Measurements from ENCODE around the gene TSEN2. TPM values are rescaled to one million over a fixed set of nuclear protein-coding genes. Genes with fewer than 3 reads are reported as not detected.

TSEN2 gene
- total RNA-seq: 10 to 100 TPM; 19.0 to 22.4 TPM

DNA sequence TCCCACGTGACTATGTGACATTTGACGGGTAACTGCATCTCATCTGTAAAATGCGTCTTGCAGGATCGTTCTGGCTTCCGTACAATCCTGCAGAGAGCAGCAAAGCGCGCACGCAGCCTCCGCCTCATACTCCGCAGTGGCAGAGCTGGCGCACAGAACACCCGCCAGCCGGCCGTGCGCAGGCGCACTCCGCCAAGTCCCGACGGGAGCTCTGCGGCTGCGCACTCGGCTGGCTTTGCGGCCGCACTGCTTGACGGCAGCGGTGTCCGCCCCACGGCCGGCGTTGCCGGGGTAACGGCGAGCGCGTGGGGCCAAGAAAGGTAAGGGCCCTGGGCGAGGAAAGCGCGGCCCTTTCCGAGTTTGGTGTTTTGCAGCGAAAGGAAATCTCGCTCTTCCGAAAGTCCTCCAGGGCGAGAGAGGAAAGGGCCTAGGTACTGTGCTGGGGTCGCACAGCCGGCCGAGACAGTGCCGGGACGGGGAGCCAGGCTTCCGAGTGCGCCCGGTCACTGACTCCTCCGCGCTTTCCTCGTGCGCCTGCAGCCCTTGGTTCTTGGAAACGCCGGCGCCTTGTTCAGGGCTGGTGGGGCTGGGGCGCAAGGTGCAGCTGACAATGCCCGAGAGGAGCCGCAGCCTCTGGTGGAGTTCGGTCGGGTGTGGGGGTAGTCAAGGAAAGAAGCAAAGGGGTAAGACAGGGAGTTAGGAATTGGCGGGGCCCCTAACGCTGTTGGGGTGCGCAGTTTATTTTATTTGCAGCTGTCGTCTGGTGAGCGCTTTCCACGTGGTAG lies at the start of gene TSEN2:
Gene TSEN2, plus strand, starts transcription at position 283 of the 785 bp plus-strand sequence. CDS start 5,321 bp downstream, outside the sequence.

GRCh38 chr3:12545473-12545791 lies 61.2 kb downstream of the TSEN2 start, which contains the start of gene MKRN2OS:
Gene MKRN2OS, minus strand, starts transcription at chr3:12545499. Its CDS starts 35 bp downstream, at chr3:12545464.

DNA sequence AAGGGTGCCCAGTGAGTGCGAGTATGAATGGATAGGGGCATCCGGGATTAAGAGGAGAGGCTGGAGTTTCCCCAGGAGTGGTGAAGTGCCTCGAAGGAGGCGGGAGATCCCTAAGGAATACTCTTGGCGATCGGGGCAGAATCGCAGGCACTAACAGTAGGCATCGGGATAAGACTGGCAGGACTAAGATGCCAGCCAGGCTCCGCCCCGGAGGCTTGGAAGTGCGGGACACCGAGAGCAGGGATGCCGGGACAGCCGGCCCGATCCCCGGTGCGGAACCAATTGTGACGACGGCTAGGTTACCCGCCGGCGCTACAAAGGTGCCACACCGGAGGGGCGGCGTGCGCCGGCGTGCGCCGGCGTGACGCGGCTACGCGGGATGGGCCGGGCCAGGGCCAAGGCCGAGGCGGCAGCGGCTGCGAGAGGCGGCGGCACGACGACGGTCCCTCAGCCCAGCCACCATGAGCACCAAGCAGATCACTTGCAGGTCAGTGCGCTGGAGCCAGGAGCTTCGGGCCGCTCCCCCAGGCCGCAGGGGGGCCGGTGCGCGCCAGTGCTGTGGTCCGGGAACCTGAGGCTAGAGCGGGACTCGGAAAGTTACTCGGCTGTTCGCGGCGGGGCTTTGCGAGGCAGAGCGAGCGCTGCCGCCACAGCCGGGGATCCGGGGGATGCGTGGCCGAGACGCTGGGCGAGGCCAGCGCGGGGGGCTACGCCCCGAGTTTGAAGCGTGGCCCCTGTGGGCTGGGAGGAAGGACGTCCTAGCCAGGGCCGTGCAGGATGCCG lies 72.6 kb downstream of the TSEN2 start, which contains the start of gene MKRN2:
Gene MKRN2, plus strand, starts transcription at position 398 of the 783 bp plus-strand sequence. Its CDS starts 64 bp downstream, at position 462.

Small RNAs within 50 kb of the gene (small RNA-seq; reads per million reads assigned to genes)
- gene RF00017 (0 reads per million in 2 donors), gene RNA5SP123 (0 reads per million in 2 donors), gene RNU6-377P (0 reads per million in 2 donors)

Other genes with a start within 250 kb of the TSEN2 start
- gene PPARG, start 195.4 kb upstream of the TSEN2 start, total RNA-seq: 1 to 10 TPM in 1 of 2 donors, under 1 TPM in 1; 0.33 to 1.7 TPM
- gene MKRN2OS, start 61.0 kb downstream of the TSEN2 start, total RNA-seq: under 1 TPM in 1 of 2 donors, not detected in 1; 0.69 TPM
- 10 to 100 TPM; 24.8 to 32.0 TPM for gene MKRN2, start 72.6 kb downstream of the TSEN2 start, total RNA-seq
- 10 to 100 TPM; 61.9 to 96.6 TPM for gene RAF1, start 179.6 kb downstream of the TSEN2 start, total RNA-seq

Measured in melanocyte of skin (primary cell).